ENCODE measurements around the gene GAA.

GAA gene

DNA sequence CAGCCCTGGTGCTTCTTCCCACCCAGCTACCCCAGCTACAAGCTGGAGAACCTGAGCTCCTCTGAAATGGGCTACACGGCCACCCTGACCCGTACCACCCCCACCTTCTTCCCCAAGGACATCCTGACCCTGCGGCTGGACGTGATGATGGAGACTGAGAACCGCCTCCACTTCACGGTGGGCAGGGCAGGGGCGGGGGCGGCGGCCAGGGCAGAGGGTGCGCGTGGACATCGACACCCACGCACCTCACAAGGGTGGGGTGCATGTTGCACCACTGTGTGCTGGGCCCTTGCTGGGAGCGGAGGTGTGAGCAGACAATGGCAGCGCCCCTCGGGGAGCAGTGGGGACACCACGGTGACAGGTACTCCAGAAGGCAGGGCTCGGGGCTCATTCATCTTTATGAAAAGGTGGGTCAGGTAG, 3.6 kb downstream of the GAA start:
- no peak for DNase-seq

DNA sequence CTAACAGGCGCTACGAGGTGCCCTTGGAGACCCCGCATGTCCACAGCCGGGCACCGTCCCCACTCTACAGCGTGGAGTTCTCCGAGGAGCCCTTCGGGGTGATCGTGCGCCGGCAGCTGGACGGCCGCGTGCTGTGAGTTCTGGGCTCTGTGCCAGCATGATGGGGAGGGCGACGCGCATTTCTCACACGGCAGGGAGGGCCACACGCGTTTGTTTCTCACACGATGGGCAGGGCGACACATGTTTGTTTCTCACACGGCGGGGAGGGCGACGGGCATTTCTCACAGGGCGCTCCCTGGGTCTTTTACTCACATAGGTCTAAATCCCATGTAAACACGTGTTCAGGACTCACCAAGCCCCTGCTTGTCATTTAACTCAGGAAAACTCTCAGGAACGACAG, 4.4 kb downstream of the GAA start:
- peak; percentile 42 for DNase-seq

DNA sequence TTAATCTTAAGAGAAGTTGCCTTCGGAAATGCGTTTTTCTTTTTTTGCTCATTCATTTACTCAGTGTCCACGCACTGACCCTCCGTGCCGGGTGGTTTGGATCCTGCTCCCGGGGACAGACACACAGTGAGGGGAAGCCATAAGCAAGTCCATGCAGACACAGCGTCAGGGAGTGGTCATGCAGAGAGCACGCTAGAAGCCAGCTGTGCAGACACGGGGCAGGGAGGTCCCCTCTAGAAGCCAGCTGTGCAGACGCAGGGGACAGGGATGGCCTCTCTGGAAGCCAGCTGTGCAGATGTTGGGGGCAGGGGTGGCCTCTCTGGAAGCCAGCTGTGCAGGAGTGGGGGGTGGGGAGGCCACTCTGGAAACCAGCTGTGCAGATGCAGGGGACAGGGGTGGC, 4.8 kb downstream of the GAA start:
- no peak for DNase-seq

GRCh38 chr17:80106751-80107150, 5.4 kb downstream of the GAA start:
- DNase-seq = no peak

- no peak for DNase-seq
Observed at GRCh38 chr17:80107231-80108021, 6.0 kb downstream of the GAA start.

DNA sequence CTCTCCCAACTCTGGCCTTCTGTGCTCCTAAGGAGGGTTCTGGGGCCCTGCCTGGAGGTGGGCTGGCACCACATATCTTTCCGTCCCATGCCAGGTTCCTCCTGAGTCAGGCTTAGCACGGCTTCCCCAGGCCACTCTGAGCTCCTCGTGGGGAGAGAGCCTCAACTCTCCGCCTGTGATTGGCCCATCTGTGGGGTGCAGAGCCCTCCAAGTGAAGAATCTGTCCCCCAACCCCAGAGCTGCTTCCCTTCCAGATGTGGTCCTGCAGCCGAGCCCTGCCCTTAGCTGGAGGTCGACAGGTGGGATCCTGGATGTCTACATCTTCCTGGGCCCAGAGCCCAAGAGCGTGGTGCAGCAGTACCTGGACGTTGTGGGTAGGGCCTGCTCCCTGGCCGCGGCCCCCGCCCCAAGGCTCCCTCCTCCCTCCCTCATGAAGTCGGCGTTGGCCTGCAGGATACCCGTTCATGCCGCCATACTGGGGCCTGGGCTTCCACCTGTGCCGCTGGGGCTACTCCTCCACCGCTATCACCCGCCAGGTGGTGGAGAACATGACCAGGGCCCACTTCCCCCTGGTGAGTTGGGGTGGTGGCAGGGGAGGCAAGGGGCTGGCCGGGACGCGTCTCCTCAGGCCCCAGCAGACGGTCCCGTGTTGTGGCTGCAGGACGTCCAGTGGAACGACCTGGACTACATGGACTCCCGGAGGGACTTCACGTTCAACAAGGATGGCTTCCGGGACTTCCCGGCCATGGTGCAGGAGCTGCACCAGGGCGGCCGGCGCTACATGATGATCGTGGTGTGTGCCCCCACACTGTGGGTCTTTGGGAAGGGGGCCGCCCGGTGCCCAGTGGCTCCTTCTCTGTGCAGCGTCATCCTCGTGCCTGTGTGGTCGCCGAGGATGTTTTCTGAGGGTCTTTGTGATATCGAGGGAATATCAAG, 6.9 kb downstream of the GAA start:
- no peak for DNase-seq

- no peak for DNase-seq
Observed at GRCh38 chr17:80109066-80109660, 7.8 kb downstream of the GAA start.

DNA sequence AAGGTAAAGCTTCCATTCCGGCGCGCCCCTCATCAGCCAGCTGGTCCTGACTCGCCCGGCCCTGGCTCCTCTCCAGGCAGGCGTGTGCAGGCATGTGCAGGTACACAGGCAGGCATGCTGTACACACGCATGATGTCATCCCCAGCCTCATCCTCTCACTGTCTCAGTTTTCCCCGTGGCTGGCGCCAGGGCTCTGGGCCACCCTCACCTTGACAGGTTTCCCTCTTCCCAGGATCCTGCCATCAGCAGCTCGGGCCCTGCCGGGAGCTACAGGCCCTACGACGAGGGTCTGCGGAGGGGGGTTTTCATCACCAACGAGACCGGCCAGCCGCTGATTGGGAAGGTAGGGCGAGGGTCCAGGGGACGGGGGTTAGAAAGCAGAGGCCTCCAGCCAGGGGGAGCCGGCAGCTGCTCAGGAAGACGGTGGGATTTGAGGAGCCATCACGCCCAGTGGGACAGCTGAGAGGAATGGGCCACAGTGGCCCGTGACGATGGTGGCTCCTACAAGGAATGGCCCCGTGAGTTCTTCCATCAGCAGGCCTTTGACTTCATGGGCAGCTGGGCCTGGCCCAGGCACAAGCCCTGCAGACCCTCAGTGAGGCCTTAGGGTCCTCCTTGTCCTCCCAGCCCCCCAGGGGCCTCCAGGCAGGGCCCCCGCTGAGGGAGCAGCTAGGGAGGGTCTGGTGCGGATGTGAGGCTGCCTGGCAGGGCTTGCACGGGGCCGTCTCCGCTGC, 8.5 kb downstream of the GAA start:
- DNase-seq = no peak

DNA sequence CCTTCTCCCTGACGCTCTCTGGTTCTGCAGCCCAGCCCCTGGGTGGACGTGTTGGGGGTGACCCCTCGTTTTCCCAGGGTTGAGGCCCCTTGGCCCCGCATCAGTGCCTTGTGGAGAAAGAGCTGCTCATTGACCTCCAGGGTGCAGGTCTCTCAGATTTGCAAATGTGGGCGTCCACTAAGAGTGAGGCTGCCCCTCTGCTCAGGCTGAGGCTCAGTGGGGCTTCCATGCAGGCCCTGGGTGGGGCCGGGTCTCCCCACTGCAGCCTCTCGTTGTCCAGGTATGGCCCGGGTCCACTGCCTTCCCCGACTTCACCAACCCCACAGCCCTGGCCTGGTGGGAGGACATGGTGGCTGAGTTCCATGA, 9.0 kb downstream of the GAA start:
- no peak for DNase-seq

- DNase-seq = no peak
Observed at GRCh38 chr17:80110927-80111701, 9.7 kb downstream of the GAA start.

GRCh38 chr17:80111702-80112470, 10.5 kb downstream of the GAA start:
- no peak for DNase-seq

DNA sequence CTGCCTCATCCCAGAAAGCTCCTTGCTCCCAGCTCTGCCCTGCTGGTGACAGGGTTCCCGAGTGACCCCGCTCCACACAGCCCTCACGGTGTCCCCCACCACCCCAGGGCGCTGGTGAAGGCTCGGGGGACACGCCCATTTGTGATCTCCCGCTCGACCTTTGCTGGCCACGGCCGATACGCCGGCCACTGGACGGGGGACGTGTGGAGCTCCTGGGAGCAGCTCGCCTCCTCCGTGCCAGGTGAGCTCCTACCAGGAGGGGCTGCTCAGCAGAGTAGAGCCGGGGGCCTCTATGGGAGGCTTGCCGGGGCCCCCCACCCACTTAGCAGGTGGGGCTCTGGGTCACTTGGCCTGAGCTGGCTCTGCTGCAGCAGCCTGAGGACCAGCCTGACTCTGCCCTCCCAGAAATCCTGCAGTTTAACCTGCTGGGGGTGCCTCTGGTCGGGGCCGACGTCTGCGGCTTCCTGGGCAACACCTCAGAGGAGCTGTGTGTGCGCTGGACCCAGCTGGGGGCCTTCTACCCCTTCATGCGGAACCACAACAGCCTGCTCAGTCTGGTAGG, 11.2 kb downstream of the GAA start:
- DNase-seq = no peak

- DNase-seq = no peak
Observed at GRCh38 chr17:80113033-80113484, 11.7 kb downstream of the GAA start.

DNA sequence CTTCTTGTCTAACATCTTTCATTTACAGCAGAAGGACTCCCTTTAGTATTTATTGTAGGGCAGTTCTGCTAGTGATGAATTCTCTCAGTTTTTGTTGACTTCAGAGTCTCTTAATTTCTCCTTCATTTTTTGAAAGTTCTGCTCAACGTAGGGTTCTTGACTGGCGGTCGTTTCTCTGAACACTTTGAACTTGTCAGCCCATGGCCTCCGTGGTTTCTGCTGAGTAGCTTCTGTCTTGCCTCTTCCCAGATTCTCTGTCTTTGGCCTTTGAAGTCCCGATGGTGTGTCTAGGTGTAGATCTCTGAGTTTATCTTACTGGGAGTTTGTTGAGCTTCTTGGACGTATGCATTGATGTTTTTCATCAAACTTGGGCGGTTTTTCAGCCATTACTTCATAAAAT, 13.4 kb downstream of the GAA start:
- DNase-seq = no peak

DNA sequence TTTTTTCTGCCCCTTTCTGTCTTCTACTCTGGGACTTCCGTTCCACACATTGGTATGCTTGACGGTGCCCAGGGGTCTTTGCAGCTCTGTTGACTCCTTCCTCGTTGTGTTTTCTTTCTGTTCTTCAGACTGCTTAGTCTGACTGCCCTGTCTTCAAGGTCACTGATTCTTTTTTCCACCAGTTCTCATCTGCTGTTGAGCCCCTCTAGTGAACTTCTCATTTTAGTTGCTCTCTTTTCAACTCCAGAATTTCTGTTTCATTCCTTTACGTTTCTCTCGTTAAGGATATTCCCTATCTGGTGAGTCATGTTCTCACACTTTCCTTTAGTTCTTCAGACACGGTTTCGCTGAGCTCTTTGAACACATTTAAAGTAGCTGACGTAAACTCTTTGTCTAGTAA, 13.8 kb downstream of the GAA start:
- DNase-seq = no peak

DNA sequence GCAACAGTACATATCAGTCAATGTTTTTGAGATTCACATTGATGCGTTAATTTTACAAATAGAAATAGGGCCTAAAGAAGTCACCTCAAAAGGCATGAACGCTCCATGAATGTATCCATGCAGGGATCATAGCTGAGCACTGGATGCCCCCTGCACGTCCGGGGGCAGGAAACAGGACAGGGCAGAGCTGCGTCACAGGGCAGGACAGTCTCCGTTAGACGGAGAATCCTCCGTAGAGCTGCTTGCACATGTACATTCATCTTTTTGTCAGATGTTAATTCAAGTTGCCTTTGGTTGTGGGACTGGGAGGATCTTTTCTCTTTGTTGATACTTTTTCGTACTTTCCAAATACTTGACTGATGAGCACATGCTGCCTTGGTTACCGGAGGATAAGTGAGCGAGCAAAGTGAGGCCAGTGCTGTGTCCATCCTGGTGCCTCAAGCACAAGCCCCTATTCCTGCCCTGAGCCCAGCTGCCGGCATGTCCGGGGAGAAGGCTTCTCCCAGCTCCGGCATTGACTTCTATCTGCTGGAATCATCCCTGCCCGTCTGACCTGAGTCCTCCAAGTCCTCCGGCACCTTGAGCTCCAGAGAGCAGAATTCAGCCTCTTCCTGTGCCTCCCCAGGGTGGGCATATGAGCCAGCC, 15.0 kb downstream of the GAA start:
- DNase-seq = no peak

DNA sequence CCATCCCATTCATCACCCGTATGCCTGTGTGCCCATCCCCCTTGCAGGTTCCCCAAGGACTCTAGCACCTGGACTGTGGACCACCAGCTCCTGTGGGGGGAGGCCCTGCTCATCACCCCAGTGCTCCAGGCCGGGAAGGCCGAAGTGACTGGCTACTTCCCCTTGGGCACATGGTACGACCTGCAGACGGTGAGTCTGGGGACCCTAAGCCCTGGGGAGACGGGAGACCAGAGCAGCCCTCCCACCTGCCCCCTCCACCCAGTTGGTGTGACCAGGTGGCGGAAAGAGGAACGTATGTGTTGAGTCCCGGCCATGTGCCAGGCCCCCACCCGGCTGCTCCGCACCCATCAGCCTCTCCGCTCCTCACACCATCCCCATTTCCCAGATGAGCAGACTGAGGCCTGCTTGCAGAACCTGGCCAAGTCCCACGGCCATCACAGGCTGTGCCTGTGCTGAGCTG, 15.6 kb downstream of the GAA start:
- no peak for DNase-seq

- DNase-seq = no peak
Observed at GRCh38 chr17:80117491-80118401, 16.4 kb downstream of the GAA start.

All from fibroblast of skin of back (primary cell).